ENCODE measurements around the gene MCMBP.

MCMBP gene

GRCh38 chr10:119871881-119872609 is 598 bp downstream of the MCMBP start:
- TF ChIP-seq ZBTB7A (IDR thresholded peaks at IDR 0.05; ENCODE audit: low read depth) (0 out of 2 replicates have a peak, but pooled peaks have one; percentile 36), NFIC (IDR thresholded peaks at IDR 0.05) (no peak), MAX (IDR thresholded peaks at IDR 0.05) (peak; percentile 63), EP300 (IDR thresholded peaks at IDR 0.05; ENCODE audit: borderline replicate concordance) (no peak)

GRCh38 chr10:119867317-119867716 is 5.3 kb downstream of the MCMBP start:
- TF ChIP-seq USF1 (IDR thresholded peaks at IDR 0.05) (no peak), TEAD4 (IDR thresholded peaks at IDR 0.05) (no peak), TCF12 (IDR thresholded peaks at IDR 0.05; ENCODE audit: low read depth) (no peak), ZBTB7A (IDR thresholded peaks at IDR 0.05; ENCODE audit: low read depth) (no peak), MAX (IDR thresholded peaks at IDR 0.05) (no peak), CEBPB (IDR thresholded peaks at IDR 0.05) (no peak), CREB1 (IDR thresholded peaks at IDR 0.05; ENCODE audit: low read depth) (no peak), TAF1 (IDR thresholded peaks at IDR 0.05; ENCODE audit: low read depth) (no peak), EGR1 (IDR thresholded peaks at IDR 0.05) (no peak), NFIC (IDR thresholded peaks at IDR 0.05) (no peak), EP300 (IDR thresholded peaks at IDR 0.05; ENCODE audit: borderline replicate concordance) (no peak), FOXM1 (IDR thresholded peaks at IDR 0.05; ENCODE audit: borderline replicate concordance, low read depth) (no peak), YY1 (IDR thresholded peaks at IDR 0.05; ENCODE audit: low read depth) (no peak), REST (IDR thresholded peaks at IDR 0.05; ENCODE audit: low read depth) (no peak), RAD21 (IDR thresholded peaks at IDR 0.05; ENCODE audit: low read depth) (no peak)

- TF ChIP-seq ZBTB7A (IDR thresholded peaks at IDR 0.05; ENCODE audit: low read depth): no peak
- TF ChIP-seq CREB1 (IDR thresholded peaks at IDR 0.05; ENCODE audit: low read depth): no peak
These were observed 6.9 kb downstream of the MCMBP start for GRCh38 chr10:119865699-119866240.

GRCh38 chr10:119863951-119864565 is 8.6 kb downstream of the MCMBP start:
- TF ChIP-seq YY1 (IDR thresholded peaks at IDR 0.05; ENCODE audit: low read depth) (no peak), TAF1 (IDR thresholded peaks at IDR 0.05; ENCODE audit: low read depth) (no peak), TCF12 (IDR thresholded peaks at IDR 0.05; ENCODE audit: low read depth) (no peak), USF1 (IDR thresholded peaks at IDR 0.05) (no peak), TEAD4 (IDR thresholded peaks at IDR 0.05) (no peak), RAD21 (IDR thresholded peaks at IDR 0.05; ENCODE audit: low read depth) (no peak)

- no peak for TF ChIP-seq NFIC (IDR thresholded peaks at IDR 0.05)
- no peak for TF ChIP-seq FOXM1 (IDR thresholded peaks at IDR 0.05; ENCODE audit: borderline replicate concordance, low read depth)
- no peak for TF ChIP-seq MAX (IDR thresholded peaks at IDR 0.05)
- no peak for TF ChIP-seq CEBPB (IDR thresholded peaks at IDR 0.05)
- no peak for TF ChIP-seq TEAD4 (IDR thresholded peaks at IDR 0.05)
- TF ChIP-seq CREB1 (IDR thresholded peaks at IDR 0.05; ENCODE audit: low read depth): no peak
- no peak for TF ChIP-seq TCF12 (IDR thresholded peaks at IDR 0.05; ENCODE audit: low read depth)
- TF ChIP-seq YY1 (IDR thresholded peaks at IDR 0.05; ENCODE audit: low read depth): no peak
These were observed 10.1 kb downstream of the MCMBP start for GRCh38 chr10:119862524-119862923.

- TF ChIP-seq TCF12 (IDR thresholded peaks at IDR 0.05; ENCODE audit: low read depth): no peak
- no peak for TF ChIP-seq EP300 (IDR thresholded peaks at IDR 0.05; ENCODE audit: borderline replicate concordance)
- no peak for TF ChIP-seq EGR1 (IDR thresholded peaks at IDR 0.05)
- no peak for TF ChIP-seq TAF1 (IDR thresholded peaks at IDR 0.05; ENCODE audit: low read depth)
- TF ChIP-seq ZBTB7A (IDR thresholded peaks at IDR 0.05; ENCODE audit: low read depth): no peak
- TF ChIP-seq USF1 (IDR thresholded peaks at IDR 0.05): no peak
- TF ChIP-seq YY1 (IDR thresholded peaks at IDR 0.05; ENCODE audit: low read depth): no peak
- no peak for TF ChIP-seq CREB1 (IDR thresholded peaks at IDR 0.05; ENCODE audit: low read depth)
- TF ChIP-seq MAX (IDR thresholded peaks at IDR 0.05): no peak
- no peak for TF ChIP-seq REST (IDR thresholded peaks at IDR 0.05; ENCODE audit: low read depth)
These were observed 11.6 kb downstream of the MCMBP start for GRCh38 chr10:119860866-119861607.
